GM21526 (cell line): Measurements from ENCODE around the gene FAM107A.

Experiments
- ATAC-seq: cut with Tn5 transposase; IDR thresholded peaks from one replicate; pipeline ENCODE4 v1.9.1; 2021; ENCODE audit warnings: moderate library complexity; ENCODE audit not compliant: unreplicated experiment, low FRiP score

FAM107A gene

DNA sequence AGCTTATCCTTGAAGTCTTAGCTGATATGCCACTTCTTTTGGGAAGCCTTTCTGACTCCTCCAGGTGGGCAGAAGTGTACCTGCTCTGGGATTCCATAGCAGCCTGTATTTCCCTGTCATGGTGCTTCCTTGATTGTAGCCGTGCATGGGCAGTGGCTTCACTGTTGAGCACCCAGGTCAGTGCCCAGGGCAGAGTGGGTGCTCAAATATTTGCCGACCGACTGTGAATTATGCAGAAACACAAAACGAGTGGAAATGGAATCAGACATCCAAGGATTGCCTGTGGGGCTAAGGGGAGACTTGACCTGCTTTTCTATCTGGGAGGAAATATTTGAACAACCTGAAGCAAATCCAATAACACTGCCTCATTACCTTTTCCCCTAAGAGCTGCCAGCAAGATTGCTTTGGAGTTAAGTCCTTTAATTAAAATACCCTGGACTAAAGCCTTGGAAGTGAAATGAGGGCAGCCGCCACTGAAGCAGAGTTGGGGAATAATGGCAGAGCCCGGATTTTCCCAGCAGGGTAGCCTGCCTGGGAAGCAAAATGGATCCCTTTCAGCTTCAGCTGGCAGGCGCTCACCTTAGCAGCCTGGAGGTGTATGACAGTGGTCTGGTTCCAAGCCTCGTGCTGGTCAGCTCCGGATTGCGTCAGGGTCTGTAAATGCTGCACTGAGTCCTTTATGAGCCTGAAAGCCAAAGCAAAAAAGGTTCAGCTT lies 55.1 kb downstream of the FAM107A start:
- ATAC-seq, result no peak

- no peak for ATAC-seq
These were observed 55.9 kb downstream of the FAM107A start for GRCh38 chr3:58521336-58521670.

- ATAC-seq, result no peak
These were observed 56.5 kb downstream of the FAM107A start for GRCh38 chr3:58520403-58521335.

DNA sequence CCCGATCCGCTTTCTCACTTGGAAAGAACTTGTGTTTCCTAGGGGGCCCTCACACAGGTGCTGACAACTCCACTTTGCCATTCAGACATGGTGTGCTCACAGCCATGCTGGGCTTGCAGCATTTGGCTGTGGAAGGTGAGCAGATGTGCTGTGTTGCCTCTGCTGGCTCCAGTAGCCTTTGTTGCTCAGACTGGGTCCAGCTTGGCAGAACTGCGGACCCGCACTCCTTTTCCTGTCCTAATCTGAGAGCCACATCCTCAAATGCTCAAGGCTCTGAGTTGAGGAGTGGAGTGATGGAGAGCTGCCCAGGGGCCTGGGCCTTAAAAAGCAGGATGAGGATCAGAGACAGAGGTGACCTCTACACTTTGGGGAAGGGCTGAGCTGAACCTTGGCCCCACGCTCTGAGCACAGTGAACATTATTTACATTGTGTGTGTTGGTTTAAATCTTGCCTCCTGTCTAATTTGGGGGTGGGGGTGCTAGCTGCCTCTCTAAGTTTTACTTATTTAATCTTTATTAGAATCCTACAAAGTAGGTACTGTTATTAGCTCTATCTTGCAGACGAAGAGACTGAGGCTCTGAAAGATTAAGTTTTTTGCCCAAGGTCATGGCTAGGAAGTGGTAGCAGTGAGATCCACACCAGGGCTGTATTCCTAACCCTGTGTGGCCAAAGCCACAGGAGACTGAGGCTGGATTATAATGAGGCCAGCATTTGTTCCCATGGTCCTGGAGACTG lies 57.4 kb downstream of the FAM107A start:
- no peak for ATAC-seq

DNA sequence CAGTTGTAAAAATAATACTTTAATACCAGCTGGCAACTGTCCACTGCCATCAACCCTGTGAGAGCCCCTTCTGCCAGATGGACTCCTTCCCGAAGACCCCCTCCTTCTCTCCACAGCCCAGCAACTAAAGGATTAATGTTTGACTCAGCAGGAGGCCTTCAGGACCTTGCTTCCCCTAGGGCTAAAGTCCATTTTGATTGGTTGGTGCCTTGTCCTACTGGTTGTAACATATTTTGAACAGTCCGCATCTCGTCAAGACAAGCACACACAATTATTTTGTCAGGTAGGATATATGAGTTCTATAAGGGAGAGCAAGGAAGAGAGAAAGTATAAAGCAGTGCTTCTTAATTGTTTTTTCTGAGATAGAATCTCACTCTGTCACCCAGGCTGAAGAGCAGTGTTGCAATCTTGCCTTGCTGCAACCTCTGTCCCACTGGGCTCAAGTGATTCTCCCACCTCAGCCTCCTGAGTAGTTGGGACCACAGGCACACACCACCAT lies 58.9 kb downstream of the FAM107A start:
- no peak for ATAC-seq

- no peak for ATAC-seq
These were observed 62.8 kb downstream of the FAM107A start for GRCh38 chr3:58514405-58514804.
